ENCODE data around the gene DALRD3. TPM values are rescaled to one million over a fixed set of nuclear protein-coding genes. Genes with fewer than 3 reads are reported as not detected.

Gene DALRD3
- total RNA-seq, 2 donors from 2014 or later = 40.8 to 41.9 TPM

GRCh38 chr3:49001155-49001554, 17.2 kb downstream of the DALRD3 start:
- H3K36me3 Mint-ChIP-seq (ENCODE audit: low read depth) = no peaks in the 10 kb centered on the region
- 92 to 95% methylated on average over 3 to 6 of the region's 6 CpGs for WGBS, 2 experiments (ENCODE audit: insufficient coverage in 1 of 2, insufficient read length in 1 of 2)
- H3K9ac ChIP-seq (ENCODE audit: extremely low read depth, low read length, poor library complexity, severe bottlenecking) = no peak overlapping the region

GRCh38 chr3:48999085-48999858, 19.1 kb downstream of the DALRD3 start:
- H3K4me1 ChIP-seq (ENCODE audit: control insufficient read depth, insufficient read depth, low read length) = peaks cover 10% of the 10 kb centered on the region
- H3K36me3 ChIP-seq (ENCODE audit: control insufficient read depth, insufficient read depth, low read length) = no peaks in the 10 kb centered on the region
- WGBS, 2 experiments (ENCODE audit: insufficient coverage in 1 of 2, insufficient read length in 1 of 2) = 83 to 90% methylated on average over 6 to 8 of the region's 8 CpGs
- H3K9ac ChIP-seq (ENCODE audit: extremely low read depth, low read length, poor library complexity, severe bottlenecking) = no peak overlapping the region
- Mint-ChIP-seq H3K27me3 (ENCODE audit: insufficient read depth) (peaks cover 79% of the 10 kb centered on the region), H3K36me3 (ENCODE audit: low read depth) (peaks cover 4% of the 10 kb centered on the region), H3K27ac (no peak overlapping the region), H3K4me1 (peaks cover 28% of the 10 kb centered on the region), H3K9me3 (no peaks in the 10 kb centered on the region), H3K4me3 (no peak overlapping the region)
- peak overlapping the region; percentile 49 for H3K4me3 ChIP-seq (ENCODE audit: low read length)
- TF ChIP-seq CTCF (conservative IDR thresholded peaks at IDR 0.05) = no peak
- H3K27me3 ChIP-seq (ENCODE audit: control insufficient read depth, insufficient read depth, low read length, poor library complexity, severe bottlenecking) = peaks cover 84% of the 10 kb centered on the region
- no peaks in the 10 kb centered on the region for H3K9me3 ChIP-seq (ENCODE audit: control insufficient read depth, low read length)
- peak overlapping the region; percentile 72 for H3K27ac ChIP-seq (ENCODE audit: low read depth, low read length)
- no peak for DNase-seq

More at GRCh38 chr3:49001155-49001554, 17.2 kb downstream of the DALRD3 start:
- peaks cover 79% of the 10 kb centered on the region for H3K27me3 Mint-ChIP-seq (ENCODE audit: insufficient read depth)
- no peak overlapping the region for H3K27ac ChIP-seq (ENCODE audit: low read depth, low read length)
- peaks cover 92% of the 10 kb centered on the region for H3K27me3 ChIP-seq (ENCODE audit: control insufficient read depth, insufficient read depth, low read length, poor library complexity, severe bottlenecking)
- no peak overlapping the region for H3K4me3 ChIP-seq (ENCODE audit: low read length)
- H3K27ac Mint-ChIP-seq = no peak overlapping the region
- peaks cover 14% of the 10 kb centered on the region for H3K4me1 ChIP-seq (ENCODE audit: control insufficient read depth, insufficient read depth, low read length)
- no peak for DNase-seq
- H3K9me3 ChIP-seq (ENCODE audit: control insufficient read depth, low read length) = no peaks in the 10 kb centered on the region
- peak; percentile 49 for TF ChIP-seq CTCF (conservative IDR thresholded peaks at IDR 0.05)
- no peaks in the 10 kb centered on the region for H3K36me3 ChIP-seq (ENCODE audit: control insufficient read depth, insufficient read depth, low read length)
- H3K4me3 Mint-ChIP-seq = no peak overlapping the region
- no peaks in the 10 kb centered on the region for H3K9me3 Mint-ChIP-seq
- H3K4me1 Mint-ChIP-seq = peaks cover 33% of the 10 kb centered on the region

- peak; percentile 72 for DNase-seq
- no peaks in the 10 kb centered on the region for H3K9me3 ChIP-seq (ENCODE audit: control insufficient read depth, low read length)
- H3K9ac ChIP-seq (ENCODE audit: extremely low read depth, low read length, poor library complexity, severe bottlenecking) = no peak overlapping the region
- H3K27me3 Mint-ChIP-seq (ENCODE audit: insufficient read depth) = peaks cover 78% of the 10 kb centered on the region
- H3K4me3 Mint-ChIP-seq = no peak overlapping the region
- 87 to 91% methylated on average over 10 to 20 of the region's 20 CpGs for WGBS, 2 experiments (ENCODE audit: insufficient coverage in 1 of 2, insufficient read length in 1 of 2)
- no peaks in the 10 kb centered on the region for H3K36me3 ChIP-seq (ENCODE audit: control insufficient read depth, insufficient read depth, low read length)
- H3K4me1 ChIP-seq (ENCODE audit: control insufficient read depth, insufficient read depth, low read length) = peaks cover 5% of the 10 kb centered on the region
- no peak overlapping the region for H3K4me3 ChIP-seq (ENCODE audit: low read length)
- H3K9me3 Mint-ChIP-seq = no peaks in the 10 kb centered on the region
- peaks cover 22% of the 10 kb centered on the region for H3K4me1 Mint-ChIP-seq
- no peak for TF ChIP-seq CTCF (conservative IDR thresholded peaks at IDR 0.05)
- peaks cover 83% of the 10 kb centered on the region for H3K27me3 ChIP-seq (ENCODE audit: control insufficient read depth, insufficient read depth, low read length, poor library complexity, severe bottlenecking)
- peak overlapping the region; percentile 76 for H3K27ac ChIP-seq (ENCODE audit: low read depth, low read length)
- H3K27ac Mint-ChIP-seq = no peak overlapping the region
- peaks cover 6% of the 10 kb centered on the region for H3K36me3 Mint-ChIP-seq (ENCODE audit: low read depth)
Observed at GRCh38 chr3:48997714-48998637, 20.4 kb downstream of the DALRD3 start.

Data from endodermal cell (in vitro differentiated cells).